Upper lobe of left lung (tissue), 6 donors: Measurements from ENCODE around the gene CRIP2. TPM values are rescaled to one million over a fixed set of nuclear protein-coding genes. Genes with fewer than 3 reads are reported as not detected.

ENCODE experiments used
- ATAC-seq, 2 donors: fragments of 200-7000 bp; cut with Tn5 transposase; one replicate each; pipeline ENCODE4 v1.9.1; 2022; ENCODE audit warnings: mild to moderate bottlenecking in 2 of 2, moderate library complexity in 2 of 2; ENCODE audit not compliant: low FRiP score in 2 of 2
- DNase-seq, 2 donors: peaks; one replicate each; pipeline ENCODE4 v3.0.0-alpha.2; 2019 to 2020
- H3K27ac ChIP-seq, 4 donors: fragments of 200-600 bp; sonication (generic); one replicate each; pipeline ENCODE4 v1.5.1; 2016 to 2019
- H3K27me3 ChIP-seq, 4 donors: fragments of 200-600 bp; sonication (generic); one replicate each; pipeline ENCODE4 v1.5.1; 2017 to 2019
- H3K36me3 ChIP-seq, 4 donors: fragments of 200-600 bp; sonication (generic); one replicate each; pipeline ENCODE4 v1.5.1; 2016 to 2019
- H3K4me1 ChIP-seq, 4 donors: fragments of 200-600 bp; sonication (generic); one replicate each; pipeline ENCODE4 v1.5.1; 2018 to 2019
- H3K4me3 ChIP-seq, 4 donors: fragments of 200-600 bp; sonication (generic); one replicate each; pipeline ENCODE4 v1.5.1; 2017 to 2019; ENCODE audit warnings: mild to moderate bottlenecking in 2 of 4, moderate library complexity in 1 of 4
- H3K9me3 ChIP-seq, 4 donors: fragments of 200-600 bp; sonication (generic); one replicate each; pipeline ENCODE4 v1.5.1; 2018 to 2019
- EP300 ChIP-seq, 4 donors: sonication (generic); formaldehyde crosslinking; IDR thresholded peaks; one replicate each; pipeline ENCODE4 v1.5.1; 2017; ENCODE audit warnings: antibody characterized with exemption in 4 of 4, control low read depth in 2 of 4
- POLR2A ChIP-seq, 4 donors: fragments of 450-650 bp; IDR thresholded peaks; one replicate each; pipeline ENCODE4 v1.5.1; 2016 to 2017; ENCODE audit warnings: antibody characterized with exemption in 4 of 4, mild to moderate bottlenecking in 2 of 4
- POLR2AphosphoS5 ChIP-seq, 2 donors: sonication (generic); formaldehyde crosslinking; IDR thresholded peaks; one replicate each; pipeline ENCODE4 v1.5.1; 2017; ENCODE audit warnings: antibody characterized with exemption in 2 of 2
- WGBS, 2 donors: methylation state at CpG; one replicate each; pipeline ENCODE4 v1.1.5; 2017 to 2018; 5-methylcytosine and 5-hydroxymethylcytosine counted together
- total RNA-seq, 6 donors: library from RNA; depleted of rRNA in 4 of 6; stranded (reverse); fragments of >200 nt in 4 of 6; gene quantifications; one replicate each; pipeline versions ENCODE4 v1.1.0 to v1.2.1, GENCODE V29; 2016 to 2021
- TF ChIP-seq, protein P1 (sequence below), 6 experiments: fragments of 450-650 bp in 4 of 6; fragments of 200-600 bp in 2 of 6; sonication (generic) in 2 of 6; IDR thresholded peaks; one replicate each; pipeline ENCODE4 v1.5.1; 2016 to 2019; ENCODE audit warnings: antibody characterized with exemption in 6 of 6
- donor health status: DM: no; HTN: no; CAD: no; lungs with moderate emphysema.
- donor health status: DM: no; HTN: yes; CAD: no; lungs with severe emphysema.

CRIP2 gene
- total RNA-seq, 6 donors from 2014 or later: 55.5 to 422 (median 190) TPM

DNA sequence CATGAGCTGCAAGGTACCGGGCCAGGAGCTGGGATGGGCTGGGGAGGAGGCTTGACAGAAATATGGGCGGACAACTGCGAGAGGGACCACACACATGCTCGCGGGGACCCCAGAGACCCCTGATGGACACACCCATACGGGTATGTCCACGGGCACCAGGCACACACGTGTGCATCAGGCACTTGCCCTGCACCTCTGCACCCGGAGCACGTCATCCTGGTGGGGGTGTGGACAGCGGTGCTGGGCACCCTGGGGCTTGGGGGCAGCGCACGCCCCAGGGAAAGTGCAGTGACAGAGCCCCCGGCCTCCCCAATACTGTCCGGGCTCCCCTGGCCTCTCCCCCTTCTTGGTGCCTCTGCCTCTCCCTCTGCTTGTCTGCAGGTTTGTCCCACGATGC is 10.4 kb downstream of the CRIP2 start:
- TF ChIP-seq POLR2A (IDR thresholded peaks at IDR 0.05): no peak
- no peak for TF ChIP-seq POLR2AphosphoS5 (IDR thresholded peaks at IDR 0.05)
- TF ChIP-seq, protein P1, sequence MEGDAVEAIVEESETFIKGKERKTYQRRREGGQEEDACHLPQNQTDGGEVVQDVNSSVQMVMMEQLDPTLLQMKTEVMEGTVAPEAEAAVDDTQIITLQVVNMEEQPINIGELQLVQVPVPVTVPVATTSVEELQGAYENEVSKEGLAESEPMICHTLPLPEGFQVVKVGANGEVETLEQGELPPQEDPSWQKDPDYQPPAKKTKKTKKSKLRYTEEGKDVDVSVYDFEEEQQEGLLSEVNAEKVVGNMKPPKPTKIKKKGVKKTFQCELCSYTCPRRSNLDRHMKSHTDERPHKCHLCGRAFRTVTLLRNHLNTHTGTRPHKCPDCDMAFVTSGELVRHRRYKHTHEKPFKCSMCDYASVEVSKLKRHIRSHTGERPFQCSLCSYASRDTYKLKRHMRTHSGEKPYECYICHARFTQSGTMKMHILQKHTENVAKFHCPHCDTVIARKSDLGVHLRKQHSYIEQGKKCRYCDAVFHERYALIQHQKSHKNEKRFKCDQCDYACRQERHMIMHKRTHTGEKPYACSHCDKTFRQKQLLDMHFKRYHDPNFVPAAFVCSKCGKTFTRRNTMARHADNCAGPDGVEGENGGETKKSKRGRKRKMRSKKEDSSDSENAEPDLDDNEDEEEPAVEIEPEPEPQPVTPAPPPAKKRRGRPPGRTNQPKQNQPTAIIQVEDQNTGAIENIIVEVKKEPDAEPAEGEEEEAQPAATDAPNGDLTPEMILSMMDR (IDR thresholded peaks at IDR 0.05): no peak
- no peak for TF ChIP-seq EP300 (IDR thresholded peaks at IDR 0.05)
- peak overlapping the region; percentile 88 to 98 (median 92) for H3K27ac ChIP-seq
- H3K27me3 ChIP-seq: peaks cover 0 to 3% (median 0%) of the 10 kb centered on the region in 4 donors
- DNase-seq (peak in 1 of 2 donors; percentile 71), ATAC-seq (no peak)
- WGBS, 2 donors: 74 to 90% methylated on average over 9 to 16 of the region's 16 CpGs
- peaks cover 0 to 2% (median 0%) of the 10 kb centered on the region in 4 donors for H3K36me3 ChIP-seq
- peaks cover 95 to 100% (median 97%) of the 10 kb centered on the region in 4 donors for H3K4me1 ChIP-seq
- no peaks in the 10 kb centered on the region for H3K9me3 ChIP-seq
- H3K4me3 ChIP-seq: no peak overlapping the region

DNA sequence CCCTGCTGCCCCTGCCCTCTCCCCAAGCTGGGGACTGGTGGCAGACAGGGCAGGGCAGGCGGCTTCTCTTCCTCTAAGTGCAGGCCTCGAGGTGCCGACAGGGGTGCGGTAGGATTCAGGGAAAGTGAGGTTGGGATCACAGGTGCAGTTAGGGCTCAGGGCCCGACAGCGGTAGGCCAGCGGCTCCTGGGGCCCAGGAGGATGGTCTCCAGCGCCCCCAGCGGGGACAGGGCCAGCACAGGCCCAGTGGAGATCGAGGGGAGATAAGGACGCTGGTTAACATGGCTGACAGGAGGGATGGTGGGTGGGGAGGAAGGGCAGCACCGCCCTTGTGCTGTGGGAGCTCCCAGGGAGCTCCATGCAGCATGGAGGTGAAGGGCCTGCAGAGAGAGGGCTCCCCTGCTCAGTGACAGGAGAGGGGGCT is 11.1 kb downstream of the CRIP2 start:
- no peak for ATAC-seq
- peaks cover 0 to 3% (median 0%) of the 10 kb centered on the region in 4 donors for H3K27me3 ChIP-seq
- peak overlapping the region; percentile 88 to 98 (median 90) for H3K27ac ChIP-seq
- H3K4me1 ChIP-seq: peaks cover 87 to 97% (median 92%) of the 10 kb centered on the region in 4 donors
- no peaks in the 10 kb centered on the region for H3K36me3 ChIP-seq
- H3K9me3 ChIP-seq: no peaks in the 10 kb centered on the region
- H3K4me3 ChIP-seq: peak overlapping the region in 3 of 4 donors; percentile 47 to 69 (median 56)
- 8 to 32% methylated on average over 2 to 12 of the region's 12 CpGs for WGBS, 2 donors
- TF ChIP-seq POLR2A (IDR thresholded peaks at IDR 0.05): no peak
- TF ChIP-seq, protein P1 (IDR thresholded peaks at IDR 0.05): peak in 4 of 6 experiments; percentile 31 to 63 (median 52)
- peak in 1 of 2 donors; percentile 87 for DNase-seq

DNA sequence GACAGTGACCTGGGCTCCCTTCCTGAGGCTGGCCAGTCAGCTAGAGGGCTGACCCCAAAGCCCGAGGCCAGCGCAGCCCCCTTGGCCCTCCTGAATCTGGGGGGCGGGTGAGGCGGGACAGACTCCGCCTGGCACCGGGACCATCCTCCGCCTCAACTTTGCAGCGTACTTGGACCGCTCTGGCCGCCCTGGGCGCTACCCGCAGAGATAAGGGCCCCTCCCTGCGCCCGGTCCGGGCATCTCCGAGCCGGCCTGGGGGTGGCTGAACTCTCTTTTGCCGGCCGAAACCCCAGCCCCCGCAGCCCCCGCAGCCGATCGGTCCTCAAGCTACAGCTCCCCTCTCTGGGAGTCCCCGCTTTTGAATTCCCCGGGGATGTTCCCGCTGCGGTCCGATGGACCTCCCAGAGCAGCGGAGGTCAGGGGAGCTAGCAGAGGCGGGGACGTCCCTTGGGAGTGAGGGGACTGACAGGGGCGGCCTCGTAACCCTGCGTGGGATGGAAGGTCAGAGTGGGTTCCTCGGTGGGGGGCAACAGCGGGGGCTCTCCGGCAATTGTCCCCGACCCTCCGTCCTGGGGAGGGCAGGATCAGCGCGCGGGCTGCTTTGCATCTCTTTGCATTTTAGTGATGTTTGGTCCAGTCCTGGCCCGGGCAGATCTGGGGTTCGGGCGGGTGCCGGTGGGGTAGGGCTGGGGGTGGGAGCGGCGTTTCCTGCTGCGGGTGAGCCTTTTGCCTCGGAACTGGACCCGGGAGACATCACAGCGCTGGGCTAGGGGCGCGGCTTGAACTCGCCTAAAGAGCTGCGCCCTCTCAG is 11.7 kb downstream of the CRIP2 start, which contains the start of gene CRIP1:
TSS of gene CRIP1 (plus strand) at position 724 of the 811 bp plus-strand sequence. CDS start 374 bp downstream, outside the sequence.
- Histone ChIP-seq H3K27me3 (peaks cover 0 to 3% (median 0%) of the 10 kb centered on the region in 4 donors), H3K4me1 (peaks cover 81 to 93% (median 87%) of the 10 kb centered on the region in 4 donors), H3K4me3 (peak within 1 kb of the TSS; percentile 36 to 69 (median 52)), H3K36me3 (no peaks in the 10 kb centered on the region), H3K27ac (peak within 1 kb of the TSS; percentile 88 to 98 (median 90)), H3K9me3 (no peaks in the 10 kb centered on the region)
- TF ChIP-seq, protein P1 (IDR thresholded peaks at IDR 0.05): no peak
- TF ChIP-seq EP300 (IDR thresholded peaks at IDR 0.05) (no peak), POLR2AphosphoS5 (IDR thresholded peaks at IDR 0.05) (no peak), POLR2A (IDR thresholded peaks at IDR 0.05) (no peak)
- DNase-seq: peak in 1 of 2 donors; percentile 88
- 0 to 10% methylated on average over 3 to 27 of the region's 56 CpGs for WGBS, 2 donors
- no peak for ATAC-seq

DNA sequence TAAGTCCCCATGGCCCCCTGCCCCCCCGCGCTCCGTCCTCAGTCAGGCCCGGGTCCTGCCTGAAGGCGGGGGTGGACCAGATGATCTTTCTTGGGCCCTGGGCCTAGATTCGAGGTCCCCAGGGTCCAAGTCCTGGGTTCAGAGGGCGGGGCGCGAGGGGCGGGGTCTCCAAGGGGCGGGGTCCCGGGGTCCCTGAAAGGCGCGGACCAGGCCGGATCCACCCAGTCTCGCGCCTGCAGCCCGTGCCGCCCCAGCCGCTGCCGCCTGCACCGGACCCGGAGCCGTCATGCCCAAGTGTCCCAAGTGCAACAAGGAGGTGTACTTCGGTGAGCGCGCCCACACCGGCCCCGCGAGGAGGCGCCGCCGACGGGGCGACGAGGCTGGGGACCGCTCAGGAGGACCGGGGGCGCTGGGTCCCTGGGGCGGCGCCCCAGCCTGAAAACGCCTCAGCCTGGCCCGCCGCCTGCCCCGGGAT is 12.4 kb downstream of the CRIP2 start:
- no peaks in the 10 kb centered on the region for H3K9me3 ChIP-seq
- no peak for TF ChIP-seq EP300 (IDR thresholded peaks at IDR 0.05)
- no peak for TF ChIP-seq POLR2AphosphoS5 (IDR thresholded peaks at IDR 0.05)
- TF ChIP-seq POLR2A (IDR thresholded peaks at IDR 0.05): peak in 1 of 4 donors; percentile 28
- peak in 1 of 2 donors; percentile 95 for DNase-seq
- peaks cover 0 to 3% (median 0%) of the 10 kb centered on the region in 4 donors for H3K27me3 ChIP-seq
- ATAC-seq: peak in 1 of 2 donors; percentile 27
- H3K27ac ChIP-seq: peak overlapping the region; percentile 88 to 98 (median 90)
- WGBS, 2 donors: 0 to 4% methylated on average over 6 to 21 of the region's 45 CpGs
- H3K4me1 ChIP-seq: peaks cover 83 to 93% (median 87%) of the 10 kb centered on the region in 4 donors
- peak overlapping the region; percentile 36 to 69 (median 52) for H3K4me3 ChIP-seq
- no peaks in the 10 kb centered on the region for H3K36me3 ChIP-seq

DNA sequence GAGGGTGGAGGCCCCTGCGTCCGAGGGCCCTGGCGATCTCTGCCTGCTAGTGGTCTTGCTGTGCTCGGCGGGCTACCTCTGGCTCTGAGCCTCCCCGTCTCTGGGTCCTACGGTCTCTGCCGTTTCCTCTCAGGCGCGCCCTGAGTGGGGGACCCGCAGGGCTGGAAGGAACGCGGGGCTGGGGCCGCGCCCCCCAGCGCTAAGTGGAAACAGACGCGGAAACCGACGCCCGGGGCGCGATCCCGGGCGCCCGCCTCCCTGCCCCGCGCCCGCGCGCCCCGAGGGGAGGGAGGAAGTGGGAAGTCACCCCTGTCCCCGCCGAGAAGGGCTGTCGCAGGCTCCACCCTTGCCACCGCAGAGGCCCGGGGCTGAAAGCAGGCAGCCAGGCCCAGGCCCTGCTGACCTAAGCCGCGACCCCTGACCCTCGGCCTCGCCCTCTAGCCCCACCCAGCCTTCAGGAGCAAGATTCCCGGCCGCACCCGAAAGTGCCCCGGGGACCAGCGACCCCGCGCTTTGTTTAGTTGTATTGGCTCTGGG is 12.9 kb downstream of the CRIP2 start:
- no peaks in the 10 kb centered on the region for H3K36me3 ChIP-seq
- H3K27ac ChIP-seq: peak overlapping the region; percentile 88 to 98 (median 90)
- no peaks in the 10 kb centered on the region for H3K9me3 ChIP-seq
- peak overlapping the region; percentile 36 to 69 (median 52) for H3K4me3 ChIP-seq
- 0% methylated on average over 2 of the region's 48 CpGs; no CpG with 5 or more reads in 1 of the 2 donors for WGBS, 2 donors
- peaks cover 0 to 3% (median 0%) of the 10 kb centered on the region in 4 donors for H3K27me3 ChIP-seq
- ATAC-seq (peak in 1 of 2 donors; percentile 0), DNase-seq (peak; percentile 70 to 94)
- TF ChIP-seq POLR2A (IDR thresholded peaks at IDR 0.05) (peak in 2 of 4 donors; percentile 55 to 61), EP300 (IDR thresholded peaks at IDR 0.05) (no peak), POLR2AphosphoS5 (IDR thresholded peaks at IDR 0.05) (peak; percentile 24 to 68)
- TF ChIP-seq, protein P1 (IDR thresholded peaks at IDR 0.05): no peak
- H3K4me1 ChIP-seq: peaks cover 78 to 90% (median 82%) of the 10 kb centered on the region in 4 donors
